Measurements from ENCODE around the gene PDE7B. TPM values are rescaled to one million over a fixed set of nuclear protein-coding genes. Genes with fewer than 3 reads are reported as not detected.

Gene PDE7B
- total and polyA plus RNA-seq, 2 of the 4 experiments (the other 2 are of a cell fraction), result 7.8 to 12.4 TPM

- BruUV-seq (replicated peaks), result no TSS peak
- ATAC-seq (ENCODE audit: low read depth), result peak; percentile 64
- H2AK5ac ChIP-seq (ENCODE audit: low read depth, low read length), result no peak overlapping the region
Measured at GRCh38 chr6:136192902-136193301, 341.4 kb downstream of the PDE7B start.

More at GRCh38 chr6:136192902-136193301, 341.4 kb downstream of the PDE7B start:
- H3K27ac ChIP-seq (ENCODE audit: insufficient read depth, low read length), result no peak overlapping the region
- dilution Hi-C loops (cut with HindIII; ENCODE audit: low sequenced_read_pairs, unreplicated experiment) (no loop called here), in situ Hi-C loops (cut with MboI; ENCODE audit: low sequenced_read_pairs) (no loop called here), intact Hi-C loops (cut with micrococcal nuclease) (no loop called here)
- H2BK20ac ChIP-seq (ENCODE audit: low read depth, low read length), result no peak overlapping the region
- no peak overlapping the region for H2BK120ac ChIP-seq (ENCODE audit: low read depth, low read length)
- no peak overlapping the region for H4K5ac ChIP-seq (ENCODE audit: low read depth, low read length)
- peak; percentile 84 for DNase-seq
- H3K27me3 ChIP-seq (ENCODE audit: control insufficient read depth, insufficient read depth, low read length), result no peaks in the 10 kb centered on the region
- no peak overlapping the region for H3K4ac ChIP-seq (ENCODE audit: low read depth, low read length)
- no peak overlapping the region for H2AK9ac ChIP-seq (replicated peaks; ENCODE audit: low read depth, low read length, poor library complexity)
- no peak overlapping the region for H3K23ac ChIP-seq (ENCODE audit: low read depth, low read length)
- peaks cover 3% of the 10 kb centered on the region; the same call in 1 of the 2 replicates for H3K9me1 ChIP-seq (ENCODE audit: insufficient read depth, low read length)
- peak overlapping the region; percentile 29 for H2BK5ac ChIP-seq (ENCODE audit: low read depth, low read length, poor library complexity, severe bottlenecking)
- no peak overlapping the region for H3K4me3 ChIP-seq (ENCODE audit: insufficient read depth, low read depth, low read length)
- H4K8ac ChIP-seq (ENCODE audit: low read depth in 2 of 2, low read length in 2 of 2), result no peak overlapping the region
- POLR2A ChIA-PET (ENCODE audit: unreplicated experiment), result no interaction called here
- 39% methylated on average over 3 of the region's 6 CpGs; no CpG with 5 or more reads in 1 of the 2 experiments for WGBS, 2 experiments (ENCODE audit: extremely low coverage in 2 of 2, insufficient read length in 1 of 2)
- peaks cover 25% of the 10 kb centered on the region for H3K36me3 ChIP-seq (ENCODE audit: control insufficient read depth, insufficient read depth, low read length)
- no peak overlapping the region for H2AFZ ChIP-seq (replicated peaks; ENCODE audit: low read length, poor library complexity)
- H3K56ac ChIP-seq (ENCODE audit: extremely low read depth, insufficient read depth, low read length), result no peak overlapping the region
- no peak overlapping the region for H3K18ac ChIP-seq (ENCODE audit: low read depth, low read length)
- H4K20me1 ChIP-seq (ENCODE audit: insufficient read depth, low read length), result no peaks in the 10 kb centered on the region
- no peak overlapping the region for H2BK15ac ChIP-seq (ENCODE audit: low read depth, low read length)
- H3K9me3 ChIP-seq (ENCODE audit: control insufficient read depth, insufficient read depth, low read length), result no peaks in the 10 kb centered on the region
- TF ChIP-seq CHD1 (IDR thresholded peaks at IDR 0.05; ENCODE audit: low read depth, low read length), result no peak
- 0 out of 2 replicates have a peak, but pooled peaks have one; percentile 6 for TF ChIP-seq RAD21 (IDR thresholded peaks at IDR 0.05; ENCODE audit: low read length)
- H3K14ac ChIP-seq (replicated peaks; ENCODE audit: low read depth, low read length), result no peak overlapping the region
- no peaks in the 10 kb centered on the region for H3K79me1 ChIP-seq (ENCODE audit: low read depth in 1 of 2, low read length in 2 of 2)
- CTCF ChIA-PET, result interaction anchor here (0.6 kb wide), 1 partner anchor 148 kb away, joined by 3 read pairs; no protein-coding TSS in a partner anchor
- no peak overlapping the region for H4K91ac ChIP-seq (ENCODE audit: insufficient read depth, low read depth, low read length)
- H3K4me2 ChIP-seq (ENCODE audit: low read depth, low read length), result no peak overlapping the region; the same call in 1 of the 2 replicates
- H3K9ac ChIP-seq (ENCODE audit: low read depth, low read length), result no peak overlapping the region
- peaks cover 3% of the 10 kb centered on the region; the same call in 1 of the 2 replicates for H3K4me1 ChIP-seq (ENCODE audit: control insufficient read depth, insufficient read depth, low read length)
